T-cell (primary cell): ENCODE results near the gene WWTR1. TPM values are rescaled to one million over a fixed set of nuclear protein-coding genes. Genes with fewer than 3 reads are reported as not detected.

ENCODE experiments used
- ATAC-seq, 4 experiments: fragments of 200-7000 bp in 3 of 4; fragments of 150-1000 bp in 1 of 4; cut with Tn5 transposase; replicated peaks in 1 of 4; 1 replicate in 3 of 4; 2 replicates in 1 of 4; pipeline ENCODE4 v1.10.0; 2021; ENCODE audit warnings: moderate library complexity in 3 of 4, mild to moderate bottlenecking in 2 of 4, moderate number of reproducible peaks in 1 of 4
- CTCF ChIA-PET, 2 donors: fragments of 300-600 bp; sonication (Branson Sonifier 250); formaldehyde crosslinking; loops; one replicate each; lab custom pipeline; 2022; ENCODE audit warnings: antibody characterized with exemption in 2 of 2; lab: Charles Lee
- POLR2A ChIA-PET, 2 donors: fragments of 300-600 bp; sonication (Branson Sonifier 250); formaldehyde crosslinking; loops; one replicate each; lab custom pipeline; 2022; ENCODE audit warnings: antibody characterized with exemption in 2 of 2; lab: Charles Lee
- DNase-seq, 35 experiments: peaks; one replicate each; pipeline versions ENCODE4 v3.0.0 to v3.0.0-alpha.2; 2013 to 2023
- H3K27ac ChIP-seq: one replicate; pipeline ENCODE4 v1.5.1; 2013; ENCODE audit warnings: low read length
- H3K27me3 ChIP-seq, 2 experiments: replicated peaks in 1 of 2; 1 replicate in 1 of 2; 2 replicates in 1 of 2; pipeline versions ENCODE4 v1.6.1 to v1.7.0; 2013; ENCODE audit warnings: low read length in 1 of 2, mixed read lengths in 1 of 2; ENCODE audit not compliant: control insufficient read depth in 2 of 2, insufficient read depth in 2 of 2; ENCODE audit errors: extremely low read depth in 1 of 2
- H3K36me3 ChIP-seq, 2 donors: 1 replicate in 1 of 2; 2 replicates in 1 of 2; pipeline versions ENCODE4 v1.6.1 to v1.7.0; 2013; ENCODE audit warnings: low read length in 1 of 2; ENCODE audit not compliant: control insufficient read depth in 2 of 2, insufficient read depth in 1 of 2; ENCODE audit errors: extremely low read depth in 1 of 2
- H3K4me1 ChIP-seq, 2 experiments: 1 replicate in 1 of 2; 2 replicates in 1 of 2; pipeline versions ENCODE4 v1.6.1 to v1.7.0; 2013; ENCODE audit warnings: low read length in 2 of 2, mixed read lengths in 1 of 2; ENCODE audit not compliant: insufficient read depth in 2 of 2, control insufficient read depth in 1 of 2; ENCODE audit errors: extremely low read depth in 1 of 2
- H3K4me3 ChIP-seq, 2 donors: 1 replicate in 1 of 2; 2 replicates in 1 of 2; pipeline versions ENCODE4 v1.5.1 to v1.7.0; 2013; ENCODE audit warnings: mild to moderate bottlenecking in 2 of 2, low read length in 1 of 2, moderate library complexity in 1 of 2; ENCODE audit not compliant: control insufficient read depth in 1 of 2; ENCODE audit errors: extremely low read depth in 1 of 2
- H3K9me3 ChIP-seq: 2 replicates; pipeline ENCODE4 v1.7.0; 2013
- H3K27ac Mint-ChIP-seq, 2 donors: one replicate each; pipeline ENCODE4 v1.8.0; 2020 to 2021; ENCODE audit warnings: mild to moderate bottlenecking in 2 of 2, mixed read lengths in 2 of 2
- H3K27me3 Mint-ChIP-seq, 2 donors: one replicate each; pipeline ENCODE4 v1.8.0; 2021 to 2022; ENCODE audit warnings: mixed read lengths in 2 of 2
- H3K36me3 Mint-ChIP-seq: one replicate; pipeline ENCODE4 v1.8.0; 2021; ENCODE audit warnings: mixed read lengths
- H3K4me1 Mint-ChIP-seq, 3 donors: one replicate each; pipeline ENCODE4 v1.8.0; 2020 to 2022; ENCODE audit warnings: mixed read lengths in 3 of 3, mild to moderate bottlenecking in 1 of 3
- H3K4me3 Mint-ChIP-seq, 3 donors: one replicate each; pipeline ENCODE4 v1.8.0; 2020 to 2022; ENCODE audit warnings: mild to moderate bottlenecking in 3 of 3, mixed read lengths in 3 of 3, moderate library complexity in 3 of 3
- H3K9me3 Mint-ChIP-seq, 3 donors: one replicate each; pipeline ENCODE4 v1.8.0; 2020 to 2022; ENCODE audit warnings: mixed read lengths in 3 of 3
- WGBS: methylation state at CpG from one replicate; pipeline ENCODE4 v1.1.5; 2013; ENCODE audit warnings: missing lambda C conversion rate; ENCODE audit not compliant: insufficient coverage; 5-methylcytosine and 5-hydroxymethylcytosine counted together
- total RNA-seq, 35 experiments: library from RNA in 6 of 35; stranded (reverse) in 6 of 35; fragments of 120-200 nt in 1 of 35; gene quantifications; one replicate each; pipeline versions ENCODE4 v1.2.1 to v1.2.4 and lab custom pipeline; 2013 to 2026

Gene WWTR1
- total RNA-seq, 5 donors from 2014 or later (not counting 1 experiment from before 2014, with no cell fraction given), result 0.43 to 1.6 (median 1.1) TPM

DNA sequence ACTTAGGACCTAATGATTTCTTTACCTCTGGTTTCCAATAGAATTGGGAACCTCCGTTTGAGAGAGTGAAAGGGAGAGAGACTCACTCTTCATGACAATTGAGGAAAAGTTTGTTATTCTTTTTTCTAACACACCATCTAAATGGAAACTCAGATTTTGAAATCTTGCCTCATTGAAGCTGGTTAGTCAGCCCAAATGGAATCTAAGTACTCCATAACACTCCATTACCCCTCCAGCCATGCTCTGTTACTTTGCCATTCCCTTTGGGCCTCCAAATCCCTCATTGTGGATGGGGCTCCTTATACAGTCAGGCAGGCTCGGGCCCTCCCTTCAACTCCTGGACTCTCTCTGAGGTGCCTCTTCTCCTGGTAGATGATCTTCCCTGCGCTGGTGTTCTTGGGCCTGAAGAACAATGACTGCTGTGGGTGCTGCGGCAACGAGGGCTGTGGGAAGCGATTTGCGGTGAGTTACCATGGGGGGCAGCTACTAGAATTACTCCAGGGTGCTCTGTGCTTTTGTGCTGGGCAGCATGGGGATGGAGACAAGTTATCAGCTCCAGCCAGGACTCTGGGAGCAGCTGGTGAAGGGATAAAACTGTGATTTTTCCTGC, 182.3 kb downstream of the WWTR1 start:
- no peak overlapping the region for H3K27ac ChIP-seq
- WGBS, result 83% methylated on average over 6 of the region's 7 CpGs
- DNase-seq (no peak), ATAC-seq (no peak)
- Mint-ChIP-seq H3K27ac (no peak overlapping the region), H3K9me3 (no peaks in the 10 kb centered on the region), H3K36me3 (no peaks in the 10 kb centered on the region), H3K27me3 (peaks cover 3 to 6% of the 10 kb centered on the region in 2 donors), H3K4me1 (no peaks in the 10 kb centered on the region), H3K4me3 (no peak overlapping the region)
- peaks cover 0 to 14% of the 10 kb centered on the region in 2 experiments for H3K27me3 ChIP-seq
- no peak overlapping the region for H3K4me3 ChIP-seq
- no peaks in the 10 kb centered on the region for H3K9me3 ChIP-seq
- ChIA-PET CTCF (no interaction called here), POLR2A (no interaction called here)
- H3K36me3 ChIP-seq, result no peaks in the 10 kb centered on the region
- no peaks in the 10 kb centered on the region for H3K4me1 ChIP-seq

DNA sequence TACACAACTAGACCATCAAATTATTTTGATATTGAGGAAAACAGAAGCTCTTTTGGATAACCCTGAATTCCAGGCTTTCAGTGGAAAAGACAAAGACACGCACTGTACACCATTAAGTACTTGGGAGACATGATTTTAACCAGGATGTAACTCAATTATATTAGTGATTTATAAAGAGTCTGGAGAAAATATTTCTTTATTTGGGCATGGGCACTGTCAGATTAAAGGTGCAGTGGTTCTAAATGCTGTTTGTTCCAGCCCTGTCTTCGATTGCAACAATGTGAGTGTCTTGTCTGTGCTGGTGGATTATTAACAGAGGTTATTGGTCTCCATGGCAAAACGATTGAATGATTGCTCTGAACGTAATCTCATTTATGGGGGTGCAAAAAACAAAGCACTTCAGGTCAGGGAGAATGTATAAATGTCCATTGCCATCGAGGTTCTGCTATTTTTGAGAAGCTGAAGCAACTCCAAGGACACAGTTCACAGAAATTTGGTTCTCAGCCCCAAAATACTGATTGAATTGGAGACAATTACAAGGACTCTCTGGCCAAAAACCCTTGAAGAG, 183.5 kb downstream of the WWTR1 start, which contains the start of gene TM4SF4:
TSS of gene TM4SF4 (plus strand) at position 448 of the 568 bp plus-strand sequence. CDS start 181 bp downstream, outside the sequence.
- H3K27ac Mint-ChIP-seq, result no peak within 1 kb of the TSS
- no peak for ATAC-seq
- peaks cover 3 to 6% of the 10 kb centered on the region in 2 donors for H3K27me3 Mint-ChIP-seq
- no peak within 1 kb of the TSS for H3K4me3 ChIP-seq
- H3K36me3 ChIP-seq, result no peaks in the 10 kb centered on the region
- POLR2A ChIA-PET, result interaction anchor here in 1 of 2 donors (0.6 kb wide), 1 partner anchor 132 kb away, joined by 4 read pairs; no protein-coding TSS in a partner anchor
- peaks cover 0 to 14% of the 10 kb centered on the region in 2 experiments for H3K27me3 ChIP-seq
- H3K9me3 Mint-ChIP-seq, result no peaks in the 10 kb centered on the region
- CTCF ChIA-PET, result interaction anchor here in 1 of 2 donors (0.6 kb wide), 1 partner anchor 1648 kb away, joined by 3 read pairs; no protein-coding TSS in a partner anchor
- H3K27ac ChIP-seq, result no peak within 1 kb of the TSS
- H3K4me3 Mint-ChIP-seq, result no peak within 1 kb of the TSS
- no peak for DNase-seq
- H3K4me1 ChIP-seq, result no peaks in the 10 kb centered on the region
- H3K36me3 Mint-ChIP-seq, result no peaks in the 10 kb centered on the region
- 14% methylated on average over 1 of the region's 5 CpGs for WGBS
- H3K4me1 Mint-ChIP-seq, result no peaks in the 10 kb centered on the region
- no peaks in the 10 kb centered on the region for H3K9me3 ChIP-seq

DNA sequence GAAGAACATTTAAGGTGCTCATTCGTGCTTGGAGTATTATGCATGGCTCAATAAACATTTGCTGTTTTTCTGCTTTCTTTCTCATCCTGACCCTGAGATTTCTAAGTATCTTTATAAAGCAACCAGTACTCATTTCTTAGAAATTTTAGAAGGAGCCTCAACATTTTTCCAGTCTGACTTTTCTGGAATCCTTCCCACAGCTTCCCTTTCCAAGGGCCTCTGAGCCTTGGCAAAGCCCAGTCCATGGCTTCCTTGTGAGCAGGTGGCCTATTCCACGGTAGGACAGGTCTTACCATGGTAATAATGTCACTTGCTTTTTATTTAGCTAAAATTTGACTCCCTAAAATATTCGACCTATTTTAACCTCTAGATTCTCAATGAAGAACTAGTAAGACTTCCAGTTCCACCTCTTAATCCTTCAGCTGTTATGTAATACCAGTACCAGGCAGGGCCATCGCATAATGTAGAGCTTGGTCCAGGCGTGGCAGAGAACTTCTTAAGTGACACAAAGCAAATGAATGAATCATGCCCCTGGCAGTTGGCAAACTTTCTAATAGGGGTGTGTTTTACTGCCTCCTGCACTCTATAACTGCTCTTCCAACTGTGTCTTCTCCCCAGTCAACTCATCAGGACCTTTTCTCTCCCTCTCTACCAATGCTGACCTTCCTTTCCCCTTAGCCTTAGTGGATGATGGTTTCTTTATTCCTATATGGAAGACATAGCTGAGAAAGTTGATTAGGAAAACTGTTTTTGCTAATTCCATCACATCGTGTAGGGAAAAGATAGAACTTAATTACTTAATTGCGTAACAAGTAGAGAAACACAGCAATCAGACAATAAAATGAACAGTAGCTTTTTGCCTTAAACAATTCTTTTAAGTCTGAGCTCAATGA, 184.2 kb downstream of the WWTR1 start:
- Mint-ChIP-seq H3K27ac (no peak overlapping the region), H3K9me3 (no peaks in the 10 kb centered on the region), H3K4me1 (no peaks in the 10 kb centered on the region), H3K4me3 (no peak overlapping the region), H3K27me3 (peaks cover 3 to 6% of the 10 kb centered on the region in 2 donors), H3K36me3 (no peaks in the 10 kb centered on the region)
- ATAC-seq, result no peak
- peak in 1 of 35 experiments; percentile 6 for DNase-seq
- H3K9me3 ChIP-seq, result no peaks in the 10 kb centered on the region
- H3K36me3 ChIP-seq, result no peaks in the 10 kb centered on the region
- 80% methylated on average over 1 of the region's 7 CpGs for WGBS
- no peaks in the 10 kb centered on the region for H3K4me1 ChIP-seq
- CTCF ChIA-PET, result no interaction called here
- H3K27me3 ChIP-seq, result peaks cover 0 to 11% of the 10 kb centered on the region in 2 experiments
- POLR2A ChIA-PET, result interaction anchor here in 1 of 2 donors (0.6 kb wide), 1 partner anchor 133 kb away, joined by 4 read pairs; no protein-coding TSS in a partner anchor
- no peak overlapping the region for H3K27ac ChIP-seq
- H3K4me3 ChIP-seq, result no peak overlapping the region

DNA sequence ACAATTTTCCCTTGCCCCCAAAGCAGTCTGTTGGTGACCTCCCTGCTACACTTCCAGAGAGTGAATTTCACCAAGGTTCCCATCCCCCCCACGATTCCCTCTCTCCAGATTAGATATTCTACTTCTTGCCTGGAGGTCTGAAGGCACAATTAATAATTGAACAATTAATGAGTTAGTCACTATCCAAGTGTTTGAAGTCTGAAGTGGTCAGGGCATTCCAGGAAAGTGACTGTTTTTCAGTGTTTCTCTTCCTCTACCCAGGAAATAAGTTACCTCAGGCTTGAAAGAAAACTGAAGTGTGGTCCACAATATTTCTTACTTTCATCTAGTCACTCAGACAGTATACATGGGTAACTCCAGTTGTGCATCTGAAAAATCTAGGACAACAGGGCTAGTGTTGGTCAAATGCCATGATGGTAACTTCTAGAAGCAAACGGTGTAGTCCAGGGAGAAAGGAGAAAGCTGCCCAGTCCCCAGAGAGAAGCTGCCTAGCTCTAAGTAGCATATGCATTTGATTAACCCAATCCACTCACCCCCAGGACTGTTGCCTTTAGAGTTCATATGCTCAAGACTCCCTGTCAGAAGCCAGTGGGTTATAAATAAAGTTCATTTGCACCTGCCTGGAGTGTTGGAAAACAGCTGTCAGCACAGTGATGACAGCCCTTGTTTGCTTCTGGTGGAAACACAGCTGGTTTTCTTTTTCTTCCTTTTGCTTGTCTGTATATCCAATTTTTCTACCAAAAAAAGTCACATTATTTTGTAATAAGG, 185.6 kb downstream of the WWTR1 start:
- Mint-ChIP-seq H3K9me3 (no peaks in the 10 kb centered on the region), H3K4me3 (no peak overlapping the region), H3K4me1 (no peaks in the 10 kb centered on the region), H3K27me3 (peaks cover 3 to 6% of the 10 kb centered on the region in 2 donors), H3K27ac (no peak overlapping the region), H3K36me3 (no peaks in the 10 kb centered on the region)
- ChIA-PET CTCF (no interaction called here), POLR2A (no interaction called here)
- ATAC-seq, result no peak
- Histone ChIP-seq H3K4me1 (no peaks in the 10 kb centered on the region), H3K36me3 (no peaks in the 10 kb centered on the region), H3K9me3 (no peaks in the 10 kb centered on the region), H3K4me3 (no peak overlapping the region), H3K27me3 (peaks cover 0 to 11% of the 10 kb centered on the region in 2 experiments), H3K27ac (no peak overlapping the region)
- no peak for DNase-seq
- WGBS, result no CpG with 5 or more reads among the region's 2 CpGs

DNA sequence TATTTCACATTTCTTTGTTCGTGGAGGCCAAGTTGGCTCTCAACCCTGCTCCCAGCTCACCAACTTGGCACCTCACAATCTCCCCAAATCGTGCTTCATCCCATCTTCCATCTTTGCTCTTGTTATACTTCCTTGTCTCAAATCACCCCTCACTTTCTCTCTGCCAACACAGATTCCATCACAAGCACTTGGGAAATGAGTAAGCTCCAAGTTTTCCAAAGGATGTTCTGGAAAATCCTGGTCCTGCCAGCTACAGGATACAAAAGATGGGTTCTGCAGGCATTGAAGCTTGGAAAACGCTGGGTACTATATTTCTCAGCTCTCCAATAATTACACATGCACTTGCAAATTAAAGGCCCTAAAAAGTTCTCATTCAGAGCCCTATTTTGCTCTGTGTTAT, 187.4 kb downstream of the WWTR1 start:
- Mint-ChIP-seq H3K4me1 (no peaks in the 10 kb centered on the region), H3K27me3 (peaks cover 3 to 6% of the 10 kb centered on the region in 2 donors), H3K4me3 (no peak overlapping the region), H3K27ac (no peak overlapping the region), H3K9me3 (no peaks in the 10 kb centered on the region), H3K36me3 (no peaks in the 10 kb centered on the region)
- DNase-seq (no peak), ATAC-seq (no peak)
- peaks cover 0 to 2% of the 10 kb centered on the region in 2 experiments for H3K27me3 ChIP-seq
- ChIA-PET CTCF (interaction anchor here in 1 of 2 donors (0.6 kb wide), 1 partner anchor 436 kb away, joined by 9 read pairs; no protein-coding TSS in a partner anchor), POLR2A (no interaction called here)
- 72% methylated on average over 3 of the region's 3 CpGs for WGBS
- no peaks in the 10 kb centered on the region for H3K9me3 ChIP-seq
- H3K4me3 ChIP-seq, result no peak overlapping the region
- H3K4me1 ChIP-seq, result no peaks in the 10 kb centered on the region
- H3K27ac ChIP-seq, result no peak overlapping the region
- H3K36me3 ChIP-seq, result no peaks in the 10 kb centered on the region
